ENCODE data around the gene TXLNA.

Gene TXLNA

GRCh38 chr1:32208469-32208868 is 29.0 kb downstream of the TXLNA start:
- intact Hi-C loops (cut with micrococcal nuclease) = no loop called here
- no peak overlapping the region for H3K4me3 Mint-ChIP-seq
- H3K36me3 Mint-ChIP-seq (ENCODE audit: low read depth) = peaks cover 15% of the 10 kb centered on the region
- H3K27ac Mint-ChIP-seq = no peak overlapping the region
- peaks cover 30% of the 10 kb centered on the region for H3K4me1 Mint-ChIP-seq (ENCODE audit: low read depth)
- H3K9me3 Mint-ChIP-seq = no peaks in the 10 kb centered on the region
- H3K27me3 Mint-ChIP-seq = peaks cover 3% of the 10 kb centered on the region

- no peak within 1 kb of the TSS for H3K27ac Mint-ChIP-seq
- peaks cover 19% of the 10 kb centered on the region for H3K36me3 Mint-ChIP-seq (ENCODE audit: low read depth)
- intact Hi-C loops (cut with micrococcal nuclease) = no loop called here
- H3K4me3 Mint-ChIP-seq = no peak within 1 kb of the TSS
- H3K27me3 Mint-ChIP-seq = peaks cover 3% of the 10 kb centered on the region
- H3K4me1 Mint-ChIP-seq (ENCODE audit: low read depth) = peaks cover 30% of the 10 kb centered on the region
- no peaks in the 10 kb centered on the region for H3K9me3 Mint-ChIP-seq
Observed at GRCh38 chr1:32208891-32209328, 29.4 kb downstream of the TXLNA start, which contains the start of gene DCDC2B. Gene DCDC2B, plus strand, starts transcription at chr1:32209089. Its CDS starts 5 bp downstream, at chr1:32209094.

GRCh38 chr1:32215629-32216480 is 36.4 kb downstream of the TXLNA start:
- Mint-ChIP-seq H3K4me1 (ENCODE audit: low read depth) (peaks cover 33% of the 10 kb centered on the region), H3K27ac (peak overlapping the region; percentile 70), H3K27me3 (no peaks in the 10 kb centered on the region), H3K9me3 (no peaks in the 10 kb centered on the region), H3K36me3 (ENCODE audit: low read depth) (peaks cover 77% of the 10 kb centered on the region), H3K4me3 (no peak overlapping the region)
- intact Hi-C loops (cut with micrococcal nuclease) = loop anchor here (5.0 to 10.0 kb wide), 2 partner anchors 159 to 196 kb away; no protein-coding TSS in a partner anchor

GRCh38 chr1:32216566-32216965 is 37.1 kb downstream of the TXLNA start:
- peaks cover 77% of the 10 kb centered on the region for H3K36me3 Mint-ChIP-seq (ENCODE audit: low read depth)
- intact Hi-C loops (cut with micrococcal nuclease) = loop anchor here (5.0 to 10.0 kb wide), 2 partner anchors 158 to 196 kb away; no protein-coding TSS in a partner anchor

GRCh38 chr1:32219022-32219421 is 39.5 kb downstream of the TXLNA start:
- Mint-ChIP-seq H3K27me3 (no peaks in the 10 kb centered on the region), H3K27ac (no peak overlapping the region), H3K36me3 (ENCODE audit: low read depth) (peaks cover 79% of the 10 kb centered on the region), H3K4me3 (no peak overlapping the region), H3K4me1 (ENCODE audit: low read depth) (peaks cover 58% of the 10 kb centered on the region), H3K9me3 (no peaks in the 10 kb centered on the region)
- intact Hi-C loops (cut with micrococcal nuclease) = loop anchor here (5.0 to 10.0 kb wide), 2 partner anchors 156 to 193 kb away; no protein-coding TSS in a partner anchor

More at GRCh38 chr1:32216566-32216965, 37.1 kb downstream of the TXLNA start:
- Mint-ChIP-seq H3K27me3 (no peaks in the 10 kb centered on the region), H3K4me3 (no peak overlapping the region), H3K4me1 (ENCODE audit: low read depth) (peaks cover 40% of the 10 kb centered on the region), H3K27ac (peak overlapping the region; percentile 70), H3K9me3 (no peaks in the 10 kb centered on the region)

GRCh38 chr1:32220746-32221580 is 41.5 kb downstream of the TXLNA start:
- Mint-ChIP-seq H3K27me3 (no peaks in the 10 kb centered on the region), H3K36me3 (ENCODE audit: low read depth) (peaks cover 79% of the 10 kb centered on the region), H3K9me3 (no peaks in the 10 kb centered on the region), H3K27ac (peak overlapping the region; percentile 95), H3K4me3 (peak overlapping the region; percentile 96), H3K4me1 (ENCODE audit: low read depth) (peaks cover 51% of the 10 kb centered on the region)
- intact Hi-C loops (cut with micrococcal nuclease) = no loop called here

- Mint-ChIP-seq H3K36me3 (ENCODE audit: low read depth) (peaks cover 79% of the 10 kb centered on the region), H3K4me1 (ENCODE audit: low read depth) (peaks cover 45% of the 10 kb centered on the region), H3K4me3 (peak overlapping the region; percentile 96), H3K27me3 (no peaks in the 10 kb centered on the region), H3K9me3 (no peaks in the 10 kb centered on the region), H3K27ac (peak overlapping the region; percentile 95)
- intact Hi-C loops (cut with micrococcal nuclease) = no loop called here
Observed at GRCh38 chr1:32221581-32221979, 42.1 kb downstream of the TXLNA start.

GRCh38 chr1:32221980-32222755 is 42.7 kb downstream of the TXLNA start, which contains the start of the genes EIF3I and TMEM234:
Gene EIF3I, plus strand, starts transcription at chr1:32222407. Its CDS starts 35 bp downstream, at chr1:32222442.
Gene TMEM234, minus strand, starts transcription at chr1:32222353. Its CDS starts 31 bp downstream, at chr1:32222322.
- H3K27ac Mint-ChIP-seq = peak within 1 kb of the TSS; percentile 95
- peaks cover 79% of the 10 kb centered on the region for H3K36me3 Mint-ChIP-seq (ENCODE audit: low read depth)
- H3K4me3 Mint-ChIP-seq = peak within 1 kb of the TSS; percentile 96
- H3K9me3 Mint-ChIP-seq = no peaks in the 10 kb centered on the region
- peaks cover 39% of the 10 kb centered on the region for H3K4me1 Mint-ChIP-seq (ENCODE audit: low read depth)
- H3K27me3 Mint-ChIP-seq = no peaks in the 10 kb centered on the region
- intact Hi-C loops (cut with micrococcal nuclease) = loop anchor here (2.0 kb wide), 1 partner anchor 19 kb away; no protein-coding TSS in a partner anchor

GRCh38 chr1:32223683-32224082 is 44.2 kb downstream of the TXLNA start:
- Mint-ChIP-seq H3K4me3 (no peak overlapping the region), H3K36me3 (ENCODE audit: low read depth) (peaks cover 79% of the 10 kb centered on the region), H3K27ac (peak overlapping the region; percentile 95), H3K4me1 (ENCODE audit: low read depth) (peaks cover 35% of the 10 kb centered on the region), H3K9me3 (no peaks in the 10 kb centered on the region), H3K27me3 (no peaks in the 10 kb centered on the region)
- intact Hi-C loops (cut with micrococcal nuclease) = loop anchor here (2.0 kb wide), 1 partner anchor 17 kb away; no protein-coding TSS in a partner anchor

- Mint-ChIP-seq H3K27ac (peak overlapping the region; percentile 10), H3K4me1 (ENCODE audit: low read depth) (peaks cover 35% of the 10 kb centered on the region), H3K4me3 (no peak overlapping the region), H3K27me3 (no peaks in the 10 kb centered on the region), H3K36me3 (ENCODE audit: low read depth) (peaks cover 79% of the 10 kb centered on the region), H3K9me3 (no peaks in the 10 kb centered on the region)
- intact Hi-C loops (cut with micrococcal nuclease) = no loop called here
Observed at GRCh38 chr1:32224285-32224684, 44.8 kb downstream of the TXLNA start.

GRCh38 chr1:32228771-32229170 is 49.3 kb downstream of the TXLNA start:
- Mint-ChIP-seq H3K27ac (no peak overlapping the region), H3K36me3 (ENCODE audit: low read depth) (peaks cover 87% of the 10 kb centered on the region), H3K4me3 (no peak overlapping the region), H3K27me3 (no peaks in the 10 kb centered on the region), H3K9me3 (no peaks in the 10 kb centered on the region), H3K4me1 (ENCODE audit: low read depth) (peaks cover 5% of the 10 kb centered on the region)
- intact Hi-C loops (cut with micrococcal nuclease) = no loop called here

GRCh38 chr1:32231843-32232432 is 52.5 kb downstream of the TXLNA start:
- Mint-ChIP-seq H3K4me3 (no peak overlapping the region), H3K4me1 (ENCODE audit: low read depth) (no peaks in the 10 kb centered on the region), H3K27me3 (no peaks in the 10 kb centered on the region), H3K36me3 (ENCODE audit: low read depth) (peaks cover 56% of the 10 kb centered on the region), H3K9me3 (no peaks in the 10 kb centered on the region), H3K27ac (no peak overlapping the region)
- intact Hi-C loops (cut with micrococcal nuclease) = no loop called here

All from dendritic cell treated with granulocyte-macrophage colony-stimulating factor and Interleukin-4, amounts not matched to agents 40 ng/mL and 50 ng/mL, for 4 days (primary cell).